HFFc6 (cell line): ENCODE results near the gene SLC22A4. TPM values are rescaled to one million over a fixed set of nuclear protein-coding genes. Genes with fewer than 3 reads are reported as not detected.
A peak's percentile ranks its signal among the peaks of the same experiment; 100 is the strongest.

Experiments
- DNase-seq: peaks from one replicate; pipeline ENCODE4 v3.0.0-alpha.2; 2018
- H3K27ac Mint-ChIP-seq: 2 replicates; pipeline ENCODE4 v1.8.0; 2020; ENCODE audit warnings: mild to moderate bottlenecking, mixed read lengths
- H3K27me3 Mint-ChIP-seq: 2 replicates; pipeline ENCODE4 v1.8.0; 2021; ENCODE audit warnings: mild to moderate bottlenecking, moderate library complexity, mixed read lengths; ENCODE audit not compliant: insufficient read depth
- H3K36me3 Mint-ChIP-seq: 2 replicates; pipeline ENCODE4 v1.8.0; 2021; ENCODE audit warnings: low read depth, mixed read lengths
- H3K4me1 Mint-ChIP-seq: 2 replicates; pipeline ENCODE4 v1.8.0; 2020; ENCODE audit warnings: low read depth, mixed read lengths
- H3K4me3 Mint-ChIP-seq: 2 replicates; pipeline ENCODE4 v1.8.0; 2020; ENCODE audit warnings: mild to moderate bottlenecking, moderate library complexity, mixed read lengths
- H3K9me3 Mint-ChIP-seq: 2 replicates; pipeline ENCODE4 v1.8.0; 2020; ENCODE audit warnings: mild to moderate bottlenecking, mixed read lengths
- total RNA-seq, 6 experiments: library from RNA; stranded (reverse); fragmentation: NEBNext Ultra II Directional; extraction: Animal tissue kit (Norgen Biotek cat#: 25700); gene quantifications; 2 replicates in 1 of 6; 3 replicates in 5 of 6; pipeline ENCODE4 v1.2.3, GENCODE V29; 2021
- TF ChIP-seq, protein P1 (sequence below): fragments of 200-600 bp; sonication (generic); IDR thresholded peaks from 2 replicates; pipeline ENCODE4 v1.5.0; 2021; ENCODE audit warnings: antibody characterized with exemption, mild to moderate bottlenecking

Gene SLC22A4
- total RNA-seq, 6 experiments from 2014 or later: 10.8 to 12.6 (median 11.4) TPM

DNA sequence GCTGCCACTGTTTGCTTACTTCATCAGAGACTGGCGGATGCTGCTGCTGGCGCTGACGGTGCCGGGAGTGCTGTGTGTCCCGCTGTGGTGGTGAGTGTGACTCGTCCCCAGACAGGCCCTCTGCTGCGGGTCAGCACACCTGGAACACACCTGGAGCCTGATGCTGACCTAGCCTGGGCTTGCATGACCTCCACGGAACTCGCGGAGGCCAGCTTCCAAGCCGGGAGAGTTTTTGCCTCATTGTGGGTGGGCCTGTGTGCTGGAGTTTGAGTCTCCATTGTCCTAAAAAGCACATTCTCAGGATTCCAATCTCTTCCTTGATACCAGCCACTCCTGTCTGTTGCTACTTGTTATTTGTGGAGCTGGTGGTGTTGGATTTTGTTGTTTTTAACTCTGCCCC lies 28.1 kb downstream of the SLC22A4 start:
- Mint-ChIP-seq H3K9me3 (no peaks in the 10 kb centered on the region), H3K4me3 (no peak overlapping the region), H3K36me3 (0 out of 2 replicates have a peak, but pooled peaks cover 4% of the 10 kb centered on the region), H3K4me1 (peaks cover 18% of the 10 kb centered on the region), H3K27me3 (no peaks in the 10 kb centered on the region; the same call in 1 of the 2 replicates), H3K27ac (no peak overlapping the region)
- TF ChIP-seq, protein P1, sequence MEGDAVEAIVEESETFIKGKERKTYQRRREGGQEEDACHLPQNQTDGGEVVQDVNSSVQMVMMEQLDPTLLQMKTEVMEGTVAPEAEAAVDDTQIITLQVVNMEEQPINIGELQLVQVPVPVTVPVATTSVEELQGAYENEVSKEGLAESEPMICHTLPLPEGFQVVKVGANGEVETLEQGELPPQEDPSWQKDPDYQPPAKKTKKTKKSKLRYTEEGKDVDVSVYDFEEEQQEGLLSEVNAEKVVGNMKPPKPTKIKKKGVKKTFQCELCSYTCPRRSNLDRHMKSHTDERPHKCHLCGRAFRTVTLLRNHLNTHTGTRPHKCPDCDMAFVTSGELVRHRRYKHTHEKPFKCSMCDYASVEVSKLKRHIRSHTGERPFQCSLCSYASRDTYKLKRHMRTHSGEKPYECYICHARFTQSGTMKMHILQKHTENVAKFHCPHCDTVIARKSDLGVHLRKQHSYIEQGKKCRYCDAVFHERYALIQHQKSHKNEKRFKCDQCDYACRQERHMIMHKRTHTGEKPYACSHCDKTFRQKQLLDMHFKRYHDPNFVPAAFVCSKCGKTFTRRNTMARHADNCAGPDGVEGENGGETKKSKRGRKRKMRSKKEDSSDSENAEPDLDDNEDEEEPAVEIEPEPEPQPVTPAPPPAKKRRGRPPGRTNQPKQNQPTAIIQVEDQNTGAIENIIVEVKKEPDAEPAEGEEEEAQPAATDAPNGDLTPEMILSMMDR: no peak
- DNase-seq: no peak

DNA sequence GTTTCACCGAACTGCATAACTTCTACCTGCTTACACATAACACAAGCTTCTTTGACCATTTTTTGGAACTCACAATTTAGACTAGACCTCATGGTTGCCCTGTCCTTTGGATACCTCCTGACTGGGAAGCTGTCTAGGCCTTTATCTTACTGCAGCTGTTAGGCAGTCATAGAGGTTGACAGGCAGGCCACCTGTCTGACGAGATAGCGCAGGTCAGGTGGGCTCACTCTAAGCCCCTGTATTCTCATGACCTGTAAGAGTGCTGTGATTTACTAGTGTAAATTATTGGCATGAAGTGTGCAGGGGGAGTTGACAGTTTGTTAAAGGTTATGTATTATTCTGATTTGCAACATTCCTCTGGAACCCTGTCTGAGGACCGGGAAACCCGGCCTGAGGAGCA lies 29.0 kb downstream of the SLC22A4 start:
- no peak overlapping the region for H3K27ac Mint-ChIP-seq
- no peak for DNase-seq
- H3K9me3 Mint-ChIP-seq: no peaks in the 10 kb centered on the region
- TF ChIP-seq, protein P1: no peak
- H3K27me3 Mint-ChIP-seq: no peaks in the 10 kb centered on the region; the same call in 1 of the 2 replicates
- H3K4me3 Mint-ChIP-seq: no peak overlapping the region
- peaks cover 17% of the 10 kb centered on the region for H3K4me1 Mint-ChIP-seq
- H3K36me3 Mint-ChIP-seq: no peaks in the 10 kb centered on the region; the same call in 1 of the 2 replicates

DNA sequence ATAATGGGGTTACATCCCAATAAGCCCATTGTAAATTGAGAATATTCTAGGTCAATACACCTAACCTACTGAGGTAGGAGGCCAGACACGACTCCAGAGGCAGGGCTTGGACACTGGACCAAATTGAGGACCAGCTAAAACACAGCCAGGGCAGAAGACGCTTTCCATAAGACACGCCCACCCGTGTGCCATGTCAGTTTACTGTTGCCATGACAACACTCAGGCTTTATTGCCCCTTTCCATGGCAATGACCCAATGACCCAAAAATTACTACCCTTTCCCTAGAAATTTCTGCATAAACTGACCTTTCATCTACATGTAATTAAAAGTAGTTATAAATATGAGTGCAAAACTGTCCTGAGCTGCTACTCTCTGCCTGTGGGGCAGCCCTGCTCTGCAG lies 31.5 kb downstream of the SLC22A4 start:
- DNase-seq: no peak
- no peaks in the 10 kb centered on the region; the same call in 1 of the 2 replicates for H3K36me3 Mint-ChIP-seq
- TF ChIP-seq, protein P1: no peak
- H3K4me1 Mint-ChIP-seq: peaks cover 7% of the 10 kb centered on the region
- no peak overlapping the region for H3K4me3 Mint-ChIP-seq
- no peak overlapping the region for H3K27ac Mint-ChIP-seq
- no peaks in the 10 kb centered on the region for H3K9me3 Mint-ChIP-seq
- no peaks in the 10 kb centered on the region; the same call in 1 of the 2 replicates for H3K27me3 Mint-ChIP-seq

DNA sequence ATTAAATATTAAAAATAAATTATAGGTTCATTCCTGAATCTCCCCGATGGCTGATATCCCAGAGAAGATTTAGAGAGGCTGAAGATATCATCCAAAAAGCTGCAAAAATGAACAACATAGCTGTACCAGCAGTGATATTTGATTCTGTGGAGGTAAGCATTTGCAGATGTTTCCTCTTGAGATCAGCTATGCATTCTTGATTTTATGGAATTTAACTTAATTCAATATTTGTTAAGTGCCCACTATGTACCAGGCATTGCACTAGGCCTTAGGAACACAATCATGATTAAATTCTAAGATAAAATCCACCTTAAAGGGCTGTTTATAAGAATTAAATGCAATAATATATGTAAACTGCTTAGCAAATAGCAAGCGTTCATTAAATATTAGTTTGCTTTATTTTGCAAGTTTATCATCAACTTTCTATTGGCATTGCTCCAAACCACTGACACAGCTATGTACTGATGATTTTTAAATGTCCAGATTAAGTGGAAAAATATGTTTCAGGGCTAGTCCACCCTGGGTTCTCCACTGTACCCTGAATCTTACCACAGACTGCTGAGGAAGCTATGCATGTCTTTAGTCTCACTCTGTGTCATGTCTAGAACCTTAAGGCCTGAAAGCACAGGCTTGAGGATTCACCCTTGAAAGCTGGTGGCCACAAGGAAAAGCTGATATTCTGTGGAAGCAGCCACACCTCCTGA lies 33.2 kb downstream of the SLC22A4 start:
- H3K4me1 Mint-ChIP-seq: peaks cover 7% of the 10 kb centered on the region
- H3K27ac Mint-ChIP-seq: peak overlapping the region; percentile 54
- H3K9me3 Mint-ChIP-seq: no peaks in the 10 kb centered on the region
- TF ChIP-seq, protein P1: no peak
- H3K36me3 Mint-ChIP-seq: no peaks in the 10 kb centered on the region; the same call in 1 of the 2 replicates
- H3K4me3 Mint-ChIP-seq: no peak overlapping the region
- no peak for DNase-seq
- no peaks in the 10 kb centered on the region; the same call in none of the 2 replicates for H3K27me3 Mint-ChIP-seq

DNA sequence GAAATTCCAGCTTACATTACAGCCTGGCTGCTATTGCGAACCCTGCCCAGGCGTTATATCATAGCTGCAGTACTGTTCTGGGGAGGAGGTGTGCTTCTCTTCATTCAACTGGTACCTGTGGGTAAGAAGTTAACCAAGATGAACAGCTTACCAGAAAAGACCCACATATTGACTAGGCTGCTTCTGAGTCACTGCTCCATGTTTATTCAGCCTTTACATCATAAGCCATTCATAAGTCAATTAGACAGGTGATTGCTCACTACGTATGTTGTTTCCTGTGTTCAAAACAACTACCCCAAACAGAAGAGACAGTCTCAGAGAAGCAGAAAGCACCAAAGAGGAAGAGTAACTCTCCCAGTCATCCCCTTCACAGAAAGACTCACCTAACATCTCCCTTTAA lies 40.6 kb downstream of the SLC22A4 start:
- TF ChIP-seq, protein P1: no peak
- H3K4me1 Mint-ChIP-seq: peaks cover 5% of the 10 kb centered on the region

More for the DNA sequence above, 40.6 kb downstream of the SLC22A4 start:
- Mint-ChIP-seq H3K27me3 (no peaks in the 10 kb centered on the region; the same call in 1 of the 2 replicates), H3K36me3 (no peaks in the 10 kb centered on the region; the same call in 1 of the 2 replicates), H3K27ac (no peak overlapping the region), H3K4me3 (no peak overlapping the region), H3K9me3 (no peaks in the 10 kb centered on the region)
- no peak for DNase-seq
